GM18502 (cell line): ENCODE results near the gene MESP2.

Experiments
- ATAC-seq: cut with Tn5 transposase; IDR thresholded peaks from one replicate; pipeline ENCODE4 v1.9.1; 2021; ENCODE audit warnings: mild to moderate bottlenecking; ENCODE audit not compliant: unreplicated experiment, poor library complexity

MESP2 gene

DNA sequence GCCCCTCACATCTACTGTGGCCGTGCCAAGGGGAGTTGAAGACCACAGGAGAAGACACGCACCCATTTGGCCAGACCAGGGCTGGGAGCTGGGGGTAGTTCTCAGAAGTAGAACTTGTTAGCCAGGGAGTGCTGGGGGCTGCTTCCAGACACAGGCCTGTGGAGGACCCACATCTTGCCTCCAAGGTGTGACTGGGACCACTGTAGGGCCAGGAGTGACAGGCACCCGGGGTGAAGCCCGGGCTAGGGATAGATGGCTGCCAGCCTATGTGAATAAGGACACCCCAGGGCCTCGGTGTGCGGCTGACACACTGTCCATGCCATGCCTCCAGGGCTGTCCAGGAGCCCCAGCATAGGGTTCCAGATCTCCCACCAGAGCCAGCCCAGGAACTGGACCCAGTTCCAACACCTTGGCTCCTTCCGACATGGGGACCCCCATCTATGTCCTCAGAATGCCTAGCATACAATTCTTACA is 36.8 kb downstream of the MESP2 start:
- ATAC-seq: no peak

GRCh38 chr15:89813381-89814111 is 37.4 kb downstream of the MESP2 start:
- no peak for ATAC-seq

GRCh38 chr15:89814112-89814742 is 38.1 kb downstream of the MESP2 start:
- ATAC-seq: no peak

GRCh38 chr15:89815769-89816168 is 39.6 kb downstream of the MESP2 start:
- no peak for ATAC-seq

- ATAC-seq: no peak
These were observed 41.7 kb downstream of the MESP2 start for GRCh38 chr15:89817701-89818280.

DNA sequence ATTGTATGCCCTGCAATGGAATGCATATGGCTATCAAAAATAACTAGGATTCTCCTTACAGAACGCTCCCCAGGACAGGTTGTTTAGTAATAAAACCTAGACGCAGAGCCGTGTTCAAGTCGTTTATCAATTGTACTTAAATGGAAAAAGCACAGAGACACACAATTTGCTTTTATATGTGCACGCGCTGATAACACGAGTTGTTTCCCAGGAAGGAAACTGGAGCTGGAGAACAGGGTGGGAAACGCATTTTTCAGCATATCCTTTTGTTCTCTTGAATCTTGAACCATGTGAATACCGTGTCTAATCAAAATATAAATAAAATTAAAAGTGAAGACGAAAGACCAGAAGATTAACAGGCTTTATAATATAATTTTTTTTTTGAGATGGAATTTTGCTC is 42.2 kb downstream of the MESP2 start:
- ATAC-seq: no peak

DNA sequence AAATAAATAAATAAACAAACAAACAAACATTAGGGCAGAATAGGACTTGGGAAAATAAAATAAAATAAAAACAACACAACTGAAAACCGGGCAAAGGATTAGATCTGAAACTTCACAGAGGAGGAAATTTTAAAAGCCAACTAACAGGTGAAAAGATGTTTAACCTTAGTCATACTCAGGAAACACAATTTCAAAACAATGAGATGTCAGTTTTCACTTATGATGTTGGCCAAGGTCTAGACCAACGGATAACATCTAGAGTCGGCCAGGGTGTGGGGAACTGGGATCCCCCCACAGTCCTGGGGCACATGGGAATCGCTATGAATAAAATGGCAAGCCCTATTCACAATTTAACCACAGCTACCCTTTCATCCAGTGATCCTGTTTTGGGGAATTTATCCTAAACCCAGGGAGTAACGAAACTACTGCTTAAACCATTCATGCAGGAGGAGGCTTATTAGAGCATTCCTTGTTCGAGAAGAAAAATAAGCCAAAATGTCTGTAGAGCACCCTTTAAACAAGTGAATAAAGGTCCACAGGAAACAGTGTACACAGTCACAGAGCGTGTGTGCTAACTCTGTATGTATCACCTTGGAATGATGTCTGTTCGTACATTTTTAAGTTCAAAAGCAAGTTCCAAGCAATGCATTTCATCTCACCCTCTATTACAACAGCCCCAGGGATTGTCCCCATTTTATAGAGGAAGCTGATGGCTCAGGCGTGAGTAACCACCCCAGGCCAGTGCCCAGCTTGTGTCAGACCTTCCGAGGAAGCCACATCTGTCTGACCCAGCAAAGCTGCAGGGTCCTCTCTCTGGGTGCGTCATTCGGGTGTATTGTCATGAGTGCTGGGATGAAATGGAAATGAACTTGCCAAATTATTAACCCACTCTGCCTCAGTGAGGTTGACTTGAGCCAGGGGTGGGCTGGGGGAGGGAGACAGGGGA is 44.8 kb downstream of the MESP2 start:
- no peak for ATAC-seq

GRCh38 chr15:89822026-89822425 is 45.9 kb downstream of the MESP2 start:
- peak; percentile 44 for ATAC-seq

DNA sequence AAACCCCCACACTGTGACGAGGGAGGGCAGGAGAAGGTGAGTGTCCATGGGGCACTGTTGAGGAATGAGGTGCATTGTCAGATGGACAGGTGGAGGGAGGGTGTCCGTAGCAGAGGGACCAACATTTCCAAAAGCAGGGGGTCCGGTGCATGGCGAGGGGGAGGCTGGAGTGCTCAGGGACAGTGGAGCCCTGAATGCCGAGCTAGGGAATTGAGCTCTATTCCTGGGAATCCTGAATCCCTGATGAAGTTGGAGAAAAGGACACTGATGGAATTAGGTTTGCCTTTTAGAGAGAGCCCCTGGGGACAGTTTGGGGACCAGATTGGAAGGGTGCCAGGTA is 46.4 kb downstream of the MESP2 start:
- ATAC-seq: no peak

- ATAC-seq: no peak
These were observed 47.0 kb downstream of the MESP2 start for GRCh38 chr15:89822951-89823711.

- no peak for ATAC-seq
These were observed 47.9 kb downstream of the MESP2 start for GRCh38 chr15:89823836-89824606.

GRCh38 chr15:89824607-89824867 is 48.4 kb downstream of the MESP2 start:
- no peak for ATAC-seq

DNA sequence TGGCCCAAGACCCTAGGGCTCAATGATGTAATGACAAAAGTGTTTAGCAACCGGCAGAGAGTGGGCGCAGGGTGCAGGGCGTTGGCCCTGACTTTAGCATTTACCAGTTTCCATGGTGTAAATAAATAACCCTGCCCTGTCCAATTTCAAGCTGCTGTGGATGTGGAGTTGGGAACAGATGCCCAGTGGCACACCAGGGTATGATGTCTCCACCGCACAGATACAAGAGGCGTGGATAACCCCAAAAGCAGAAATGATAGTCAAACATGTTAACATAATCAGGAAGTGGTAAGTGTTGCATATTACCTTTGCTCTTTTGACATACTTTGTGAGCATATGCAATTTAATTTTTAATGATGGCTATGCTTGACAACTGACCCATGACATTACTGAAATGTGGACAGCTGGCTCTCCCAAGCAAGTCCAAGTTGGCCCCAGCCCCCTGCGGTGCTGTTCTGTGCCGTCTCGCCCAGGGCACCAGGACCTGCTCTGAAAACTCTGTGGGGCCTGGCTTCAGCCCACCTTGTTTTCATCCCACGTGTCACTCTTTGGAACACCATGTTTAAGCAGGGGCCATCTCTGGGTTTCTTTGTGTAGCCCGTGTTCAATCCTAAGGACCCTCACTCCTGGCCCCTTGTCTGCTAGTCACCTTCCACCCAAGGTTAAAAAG is 49.3 kb downstream of the MESP2 start:
- no peak for ATAC-seq

- ATAC-seq: no peak
These were observed 50.8 kb downstream of the MESP2 start for GRCh38 chr15:89826671-89827655.

- ATAC-seq: no peak
These were observed 51.7 kb downstream of the MESP2 start for GRCh38 chr15:89827829-89828228.
